Aorta (tissue), 5 donors: Measurements from ENCODE around the gene SUCO. TPM values are rescaled to one million over a fixed set of nuclear protein-coding genes. Genes with fewer than 3 reads are reported as not detected.

ENCODE experiments used
- ATAC-seq: fragments of 200-7000 bp; cut with Tn5 transposase; one replicate; pipeline ENCODE4 v1.9.1; 2022; ENCODE audit warnings: moderate library complexity; ENCODE audit not compliant: low FRiP score
- DNase-seq, 2 donors: peaks; one replicate each; pipeline ENCODE4 v3.0.0-alpha.2; 2020
- H3K27ac ChIP-seq, 2 donors: one replicate each; pipeline ENCODE4 v1.5.1; 2013; ENCODE audit warnings: low read length in 2 of 2, mild to moderate bottlenecking in 2 of 2, moderate library complexity in 2 of 2, control low read depth in 1 of 2, inconsistent platforms in 1 of 2, low read depth in 1 of 2
- H3K27me3 ChIP-seq, 2 donors: one replicate each; pipeline ENCODE4 v1.6.1; 2013; ENCODE audit warnings: control low read depth in 1 of 2, low read length in 1 of 2, mild to moderate bottlenecking in 1 of 2, moderate library complexity in 1 of 2; ENCODE audit not compliant: insufficient read depth in 2 of 2, control insufficient read depth in 1 of 2
- H3K36me3 ChIP-seq, 2 donors: one replicate each; pipeline ENCODE4 v1.6.1; 2013; ENCODE audit warnings: control low read depth in 1 of 2, low read length in 1 of 2, mild to moderate bottlenecking in 1 of 2; ENCODE audit not compliant: insufficient read depth in 2 of 2, control insufficient read depth in 1 of 2
- H3K4me1 ChIP-seq, 2 donors: one replicate each; pipeline ENCODE4 v1.6.1; 2013; ENCODE audit warnings: low read length in 2 of 2, control low read depth in 1 of 2, mild to moderate bottlenecking in 1 of 2, moderate library complexity in 1 of 2; ENCODE audit not compliant: insufficient read depth in 2 of 2, control insufficient read depth in 1 of 2
- H3K4me3 ChIP-seq, 2 donors: one replicate each; pipeline ENCODE4 v1.5.1; 2013; ENCODE audit warnings: low read length in 2 of 2, control low read depth in 1 of 2, mild to moderate bottlenecking in 1 of 2
- H3K9me3 ChIP-seq: one replicate; pipeline ENCODE4 v1.6.1; 2013; ENCODE audit warnings: mild to moderate bottlenecking, low read length; ENCODE audit not compliant: control insufficient read depth
- WGBS, 2 donors: extraction: QIAGEN DNeasy Blood & Tissue Kit; methylation state at CpG; one replicate each; pipeline ENCODE4 v1.1.7; 2013; 5-methylcytosine and 5-hydroxymethylcytosine counted together
- intact Hi-C, 2 donors: fragments of 100-400 bp; cut with DNase I; formaldehyde crosslinking; loops; one replicate each; pipeline versions ENCODE4 v1.14.2 to v1.15.0; 2022
- polyA plus RNA-seq, 2 donors: library from polyadenylated mRNA; stranded (reverse); fragments of 200-250 nt; gene quantifications; one replicate each; pipeline ENCODE4 v1.2.3, GENCODE V29; 2013
- total RNA-seq, 2 donors: library from RNA; stranded (reverse); fragmentation: NEBNext Ultra II Directional; extraction: Animal tissue kit (Norgen Biotek cat#: 25700); gene quantifications; one replicate each; pipeline ENCODE4 v1.2.1, GENCODE V29; 2021
- donor health status: healthy with polysubstance abuse.
- donor health status: Bipolar disorder and iron deficiency.
- donor health status: DM: no; HTN: no; CAD: no.
- donor health status: DM: no; HTN: no; CAD: no.
- donor health status: DM: yes; HTN: yes; CAD: no.

SUCO gene
- total and polyA plus RNA-seq, 4 donors = 7.4 to 37.7 (median 22.9) TPM

DNA sequence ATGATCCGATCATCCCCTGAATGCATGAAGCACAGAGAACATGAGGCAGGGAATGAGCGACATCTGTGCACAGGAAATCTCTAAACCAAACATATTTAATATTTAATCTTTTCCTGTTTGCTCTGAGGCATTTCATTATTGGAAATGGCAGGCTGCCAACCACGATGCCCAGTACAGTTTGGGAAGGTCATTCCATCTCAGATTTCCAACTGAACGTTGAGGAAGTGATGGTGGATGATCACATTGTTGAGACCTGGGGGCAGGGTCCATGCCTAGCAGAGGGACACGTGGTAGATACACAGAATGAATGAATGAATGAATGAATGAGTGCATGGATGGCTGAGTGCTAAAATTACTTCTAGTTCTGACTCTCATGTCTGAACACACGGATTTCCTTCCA, 110.0 kb downstream of the SUCO start:
- no peak for DNase-seq
- no peak overlapping the region for H3K4me3 ChIP-seq
- no peak for ATAC-seq
- intact Hi-C loops = no loop called here
- H3K27ac ChIP-seq = no peak overlapping the region
- peaks cover 1% of the 10 kb centered on the region for H3K9me3 ChIP-seq
- H3K4me1 ChIP-seq = no peaks in the 10 kb centered on the region
- 43 to 45% methylated on average over 6 of the region's 6 CpGs for WGBS, 2 donors
- no peaks in the 10 kb centered on the region for H3K36me3 ChIP-seq
- H3K27me3 ChIP-seq = no peaks in the 10 kb centered on the region

GRCh38 chr1:172646653-172647052, 113.7 kb downstream of the SUCO start:
- Histone ChIP-seq H3K27me3 (no peaks in the 10 kb centered on the region), H3K4me1 (no peaks in the 10 kb centered on the region), H3K27ac (no peak overlapping the region), H3K36me3 (no peaks in the 10 kb centered on the region), H3K4me3 (no peak overlapping the region), H3K9me3 (no peaks in the 10 kb centered on the region)
- intact Hi-C loops = no loop called here
- 11 to 18% methylated on average over 1 of the region's 1 CpG for WGBS, 2 donors
- no peak for DNase-seq
- no peak for ATAC-seq

- DNase-seq (no peak), ATAC-seq (no peak)
- Histone ChIP-seq H3K9me3 (peaks cover under 1% of the 10 kb centered on the region), H3K36me3 (no peaks in the 10 kb centered on the region), H3K4me3 (no peak overlapping the region), H3K27me3 (no peaks in the 10 kb centered on the region), H3K4me1 (no peaks in the 10 kb centered on the region), H3K27ac (no peak overlapping the region)
- intact Hi-C loops = no loop called here
- WGBS, 2 donors = 61 to 64% methylated on average over 8 of the region's 8 CpGs
These were observed 114.2 kb downstream of the SUCO start for GRCh38 chr1:172647110-172647564.

DNA sequence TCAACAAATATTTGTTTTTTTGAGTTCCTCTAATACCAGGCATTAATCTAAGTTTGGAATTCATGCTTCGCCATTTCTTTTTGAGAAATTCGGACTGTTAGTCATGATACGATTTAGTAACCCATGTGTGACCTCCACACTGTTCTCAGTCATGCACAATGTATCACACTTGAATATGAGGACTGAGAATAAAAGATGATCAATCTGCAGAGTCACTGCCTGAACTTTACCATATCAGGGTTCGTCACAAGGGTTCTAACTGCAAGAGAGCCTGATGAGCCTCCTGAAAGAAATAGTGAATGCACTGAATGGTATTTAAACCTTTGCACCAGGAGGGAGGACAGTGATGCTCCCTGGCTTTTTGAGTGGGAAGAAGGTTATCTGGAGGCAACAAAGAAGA, 115.0 kb downstream of the SUCO start:
- no peak overlapping the region for H3K27ac ChIP-seq
- WGBS, 2 donors = 83 to 90% methylated on average over 4 of the region's 4 CpGs

GRCh38 chr1:172650474-172651193, 117.7 kb downstream of the SUCO start:
- H3K4me1 ChIP-seq = no peaks in the 10 kb centered on the region
- H3K9me3 ChIP-seq = peaks cover 1% of the 10 kb centered on the region
- no peak for DNase-seq
- no peak overlapping the region for H3K27ac ChIP-seq
- ATAC-seq = no peak
- intact Hi-C loops = no loop called here
- no peaks in the 10 kb centered on the region for H3K27me3 ChIP-seq
- WGBS, 2 donors = 81 to 91% methylated on average over 2 of the region's 2 CpGs
- no peaks in the 10 kb centered on the region for H3K36me3 ChIP-seq
- no peak overlapping the region for H3K4me3 ChIP-seq

More for the DNA sequence above, 115.0 kb downstream of the SUCO start:
- intact Hi-C loops = no loop called here
- no peak for DNase-seq
- Histone ChIP-seq H3K27me3 (no peaks in the 10 kb centered on the region), H3K36me3 (no peaks in the 10 kb centered on the region), H3K9me3 (peaks cover 1% of the 10 kb centered on the region), H3K4me1 (no peaks in the 10 kb centered on the region), H3K4me3 (no peak overlapping the region)
- ATAC-seq = no peak

GRCh38 chr1:172653015-172653709, 120.2 kb downstream of the SUCO start:
- no peaks in the 10 kb centered on the region for H3K27me3 ChIP-seq
- peaks cover 1% of the 10 kb centered on the region for H3K9me3 ChIP-seq
- ATAC-seq = no peak
- intact Hi-C loops = no loop called here
- H3K27ac ChIP-seq = no peak overlapping the region
- no peak overlapping the region for H3K4me3 ChIP-seq
- no peak for DNase-seq
- H3K36me3 ChIP-seq = no peaks in the 10 kb centered on the region
- 40 to 44% methylated on average over 5 of the region's 5 CpGs for WGBS, 2 donors
- no peaks in the 10 kb centered on the region for H3K4me1 ChIP-seq

DNA sequence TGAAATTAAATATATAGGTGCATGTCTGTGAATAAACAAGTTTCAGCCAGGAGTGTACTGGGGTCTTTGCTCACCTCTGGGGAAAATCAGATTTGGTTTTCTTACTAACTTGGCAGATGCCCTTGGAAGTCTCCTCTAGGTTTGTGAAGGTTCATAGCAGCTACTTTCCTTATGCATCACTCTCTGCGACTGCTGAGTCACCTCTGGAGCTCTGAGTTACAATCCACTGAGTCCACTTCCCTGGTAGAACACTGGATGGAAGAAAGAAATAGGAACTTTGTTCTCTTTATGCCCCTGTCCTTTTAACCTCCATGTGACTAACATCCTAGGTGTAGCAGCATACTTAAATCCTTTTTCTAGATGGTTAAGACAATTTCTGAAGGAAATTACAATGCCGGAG, 121.6 kb downstream of the SUCO start:
- Histone ChIP-seq H3K36me3 (no peaks in the 10 kb centered on the region), H3K4me1 (no peaks in the 10 kb centered on the region), H3K9me3 (peaks cover 1% of the 10 kb centered on the region), H3K27me3 (no peaks in the 10 kb centered on the region), H3K4me3 (no peak overlapping the region), H3K27ac (no peak overlapping the region)
- intact Hi-C loops = no loop called here
- ATAC-seq = no peak
- 81 to 83% methylated on average over 2 of the region's 2 CpGs for WGBS, 2 donors
- DNase-seq = no peak

DNA sequence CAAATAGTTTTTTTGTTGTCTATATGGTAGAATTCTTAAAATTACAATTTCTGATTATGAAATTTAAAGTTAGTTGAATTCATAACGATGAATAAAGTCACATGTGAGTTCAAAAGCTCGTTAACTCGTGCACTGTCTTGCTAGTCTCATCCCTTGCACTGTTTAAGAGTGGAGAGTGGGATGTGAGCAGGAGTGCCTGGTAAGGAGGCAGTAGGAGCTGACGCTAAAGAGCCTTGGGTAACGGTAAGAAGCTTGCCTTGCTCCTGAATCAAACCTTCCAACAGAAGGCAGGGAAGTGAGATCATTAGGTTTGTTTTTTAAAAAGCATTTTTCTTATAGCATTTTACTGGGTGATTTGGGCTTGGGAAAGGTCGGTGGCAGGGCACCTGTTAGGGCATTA, 123.6 kb downstream of the SUCO start:
- Histone ChIP-seq H3K4me1 (no peaks in the 10 kb centered on the region), H3K9me3 (peaks cover 1% of the 10 kb centered on the region), H3K27ac (no peak overlapping the region), H3K36me3 (no peaks in the 10 kb centered on the region), H3K27me3 (no peaks in the 10 kb centered on the region), H3K4me3 (no peak overlapping the region)
- intact Hi-C loops = no loop called here
- WGBS, 2 donors = 76 to 84% methylated on average over 6 of the region's 6 CpGs
- DNase-seq (no peak), ATAC-seq (no peak)

DNA sequence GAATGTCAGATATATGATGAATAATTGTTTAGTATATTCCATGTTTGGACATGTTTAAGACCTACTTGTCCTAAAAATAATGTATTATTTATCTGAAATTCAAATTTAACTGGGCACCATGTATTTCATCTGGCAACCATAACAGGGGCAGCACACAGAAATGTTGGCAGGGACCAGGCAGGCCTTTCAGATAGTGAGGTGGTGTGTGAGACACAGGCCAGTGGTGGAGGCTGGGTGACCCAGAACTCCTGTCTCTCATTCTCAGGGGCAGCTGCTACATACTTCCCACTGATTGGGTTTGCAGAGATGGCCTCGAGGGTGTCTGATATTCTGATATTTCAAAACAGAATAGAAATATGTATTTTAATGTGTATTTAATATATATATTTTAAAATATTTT, 124.6 kb downstream of the SUCO start:
- Histone ChIP-seq H3K27ac (no peak overlapping the region), H3K4me1 (no peaks in the 10 kb centered on the region), H3K36me3 (no peaks in the 10 kb centered on the region), H3K9me3 (no peaks in the 10 kb centered on the region), H3K4me3 (no peak overlapping the region), H3K27me3 (no peaks in the 10 kb centered on the region)
- intact Hi-C loops = no loop called here
- WGBS, 2 donors = 85 to 90% methylated on average over 1 of the region's 1 CpG
- DNase-seq (no peak), ATAC-seq (no peak)
